Neural cell (in vitro differentiated cells): ENCODE data around the gene C22orf15. TPM values are rescaled to one million over a fixed set of nuclear protein-coding genes. Genes with fewer than 3 reads are reported as not detected.

ENCODE experiments used
- H2AFZ ChIP-seq: fragments of 200-600, 300-800 bp; sonication (generic), shearing (Covaris generic); 2 replicates; pipeline ENCODE4 v1.6.0; 2014; ENCODE audit warnings: low read depth, mild to moderate bottlenecking, antibody characterized with exemption, low read length, moderate library complexity
- H3F3A ChIP-seq: fragments of 200-600 bp; shearing (Covaris generic); 2 replicates; pipeline ENCODE4 v1.6.1; 2016; ENCODE audit warnings: mild to moderate bottlenecking, moderate library complexity, mixed read lengths, antibody characterized with exemption, low read length; ENCODE audit not compliant: insufficient read depth, poor library complexity, severe bottlenecking
- H3K27ac ChIP-seq: fragments of 200-600, 300-800 bp; sonication (generic), shearing (Covaris generic); 2 replicates; pipeline ENCODE4 v1.5.1; 2014; ENCODE audit warnings: mild to moderate bottlenecking, low read length, moderate library complexity
- H3K27me3 ChIP-seq: fragments of 300-800, 200-600 bp; sonication (generic), shearing (Covaris generic); 2 replicates; pipeline ENCODE4 v1.6.0; 2014; ENCODE audit warnings: mild to moderate bottlenecking, low read depth, low read length, moderate library complexity; ENCODE audit not compliant: insufficient read depth
- H3K36me3 ChIP-seq: fragments of 300-800, 200-600 bp; sonication (generic), shearing (Covaris generic); 2 replicates; pipeline ENCODE4 v1.5.1; 2014; ENCODE audit warnings: mild to moderate bottlenecking, antibody characterized with exemption, low read length, moderate library complexity; ENCODE audit not compliant: insufficient read depth
- H3K4me2 ChIP-seq: fragments of 300-800, 200-600 bp; sonication (generic), shearing (Covaris generic); 2 replicates; pipeline ENCODE4 v1.6.0; 2014; ENCODE audit warnings: mild to moderate bottlenecking, low read length
- H3K4me3 ChIP-seq: fragments of 300-800, 200-600 bp; sonication (generic), shearing (Covaris generic); 2 replicates; pipeline ENCODE4 v1.5.1; 2014; ENCODE audit warnings: mild to moderate bottlenecking, low read length, moderate library complexity
- H3K79me2 ChIP-seq: fragments of 200-600 bp; shearing (Covaris generic); replicated peaks from 2 replicates; pipeline ENCODE4 v1.6.0; 2014; ENCODE audit warnings: mild to moderate bottlenecking, low read length, moderate library complexity; ENCODE audit not compliant: insufficient read depth
- H3K9ac ChIP-seq: fragments of 300-800, 200-600 bp; sonication (generic), shearing (Covaris generic); 2 replicates; pipeline ENCODE4 v1.6.1; 2016; ENCODE audit warnings: mild to moderate bottlenecking, low read length, mixed read lengths
- H3K9me2 ChIP-seq: fragments of 200-600 bp; shearing (Covaris generic); 2 replicates; pipeline ENCODE4 v1.6.1; 2016; ENCODE audit warnings: mild to moderate bottlenecking, low read length, mixed read lengths; ENCODE audit not compliant: insufficient read depth
- H3K9me3 ChIP-seq: fragments of 200-600, 300-800 bp; sonication (generic), shearing (Covaris generic); 2 replicates; pipeline ENCODE4 v1.6.1; 2016; ENCODE audit warnings: mild to moderate bottlenecking, mixed run types, low read length, moderate library complexity, mixed read lengths
- H4K20me1 ChIP-seq: fragments of 200-600 bp; shearing (Covaris generic); 2 replicates; pipeline ENCODE4 v1.6.1; 2016; ENCODE audit warnings: mild to moderate bottlenecking, mixed run types; ENCODE audit not compliant: insufficient read depth
- CTCF ChIP-seq: fragments of 450-650 bp; IDR thresholded peaks from 2 replicates; pipeline ENCODE4 v1.5.1; 2014; ENCODE audit warnings: antibody characterized with exemption, mild to moderate bottlenecking, moderate library complexity; ENCODE audit not compliant: poor library complexity, severe bottlenecking
- EP300 ChIP-seq: fragments of 450-650 bp; conservative IDR thresholded peaks from 2 replicates; pipeline ENCODE4 v1.6.1; 2014; ENCODE audit warnings: antibody characterized with exemption, mild to moderate bottlenecking, moderate library complexity; ENCODE audit not compliant: poor library complexity, severe bottlenecking
- EZH2 ChIP-seq: fragments of 200-600, 300-800 bp; shearing (Covaris generic), sonication (generic); IDR thresholded peaks from 2 replicates; pipeline ENCODE4 v1.6.1; 2014; ENCODE audit warnings: antibody characterized with exemption, low read length, borderline replicate concordance, mild to moderate bottlenecking; ENCODE audit not compliant: insufficient read depth, poor library complexity, severe bottlenecking
- MXI1 ChIP-seq: fragments of 450-650 bp; conservative IDR thresholded peaks from 2 replicates; pipeline ENCODE4 v1.6.1; 2014; ENCODE audit warnings: antibody characterized with exemption, mild to moderate bottlenecking; ENCODE audit not compliant: poor library complexity, severe bottlenecking
- POLR2AphosphoS5 ChIP-seq: IDR thresholded peaks from 2 replicates; pipeline ENCODE4 v1.6.1; 2012
- RAD21 ChIP-seq: fragments of 450-650 bp; conservative IDR thresholded peaks from 2 replicates; pipeline ENCODE4 v1.6.1; 2014; ENCODE audit warnings: antibody characterized with exemption, mild to moderate bottlenecking, moderate library complexity
- REST ChIP-seq: IDR thresholded peaks from 2 replicates; pipeline ENCODE4 v1.6.1; 2012; ENCODE audit warnings: borderline replicate concordance
- SMC3 ChIP-seq: fragments of 450-650 bp; conservative IDR thresholded peaks from 2 replicates; pipeline ENCODE4 v1.6.1; 2014; ENCODE audit warnings: antibody characterized with exemption, mild to moderate bottlenecking, moderate library complexity; ENCODE audit not compliant: poor library complexity
- TAF1 ChIP-seq: IDR thresholded peaks from 2 replicates; pipeline ENCODE4 v1.6.1; 2012; ENCODE audit warnings: low read depth
- polyA plus RNA-seq: library from polyadenylated mRNA; depleted of rRNA; stranded (reverse); fragments of >200 nt; gene quantifications from 2 replicates; pipeline ENCODE4 v1.2.3, GENCODE V29; 2014

C22orf15 gene
- polyA plus RNA-seq, 1 donor from 2014 or later: not detected

DNA sequence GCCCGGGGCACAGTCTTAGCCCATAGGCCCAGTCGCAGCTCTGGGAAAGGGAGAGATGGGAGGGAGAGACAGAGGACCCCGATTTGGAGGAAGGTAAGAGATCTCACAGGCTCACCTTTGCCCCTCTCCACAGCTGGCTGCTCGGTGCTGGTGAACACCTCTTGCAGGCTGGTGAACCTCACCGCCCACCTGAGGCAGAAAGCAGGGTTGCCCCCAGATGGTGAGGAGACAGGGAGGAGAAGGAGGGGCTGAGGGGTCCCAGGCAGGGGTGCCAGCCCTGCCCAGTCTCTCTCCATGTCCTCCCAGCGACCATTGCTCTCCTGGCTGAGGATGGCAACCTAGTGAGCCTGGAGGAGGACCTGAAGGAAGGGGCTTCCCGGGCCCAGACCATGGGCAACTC lies 1.2 kb downstream of the C22orf15 start:
- Histone ChIP-seq H3K36me3 (no peaks in the 10 kb centered on the region), H3F3A (no peaks in the 10 kb centered on the region), H4K20me1 (no peaks in the 10 kb centered on the region), H3K27ac (no peak overlapping the region), H3K9me2 (no peaks in the 10 kb centered on the region), H3K4me2 (no peak overlapping the region), H3K9me3 (no peaks in the 10 kb centered on the region), H3K4me3 (no peak overlapping the region), H3K79me2 (no peaks in the 10 kb centered on the region), H3K9ac (no peak overlapping the region), H3K27me3 (no peaks in the 10 kb centered on the region), H2AFZ (no peak overlapping the region)
- no peak for TF ChIP-seq CTCF
- TF ChIP-seq REST: no peak
- TF ChIP-seq SMC3: no peak
- no peak for TF ChIP-seq EZH2
- no peak for TF ChIP-seq EP300
- no peak for TF ChIP-seq RAD21
- no peak for TF ChIP-seq POLR2AphosphoS5
- no peak for TF ChIP-seq MXI1
- no peak for TF ChIP-seq TAF1

- Histone ChIP-seq H3K36me3 (no peaks in the 10 kb centered on the region), H2AFZ (no peak overlapping the region), H3K27me3 (no peaks in the 10 kb centered on the region), H4K20me1 (no peaks in the 10 kb centered on the region), H3K4me3 (no peak overlapping the region), H3K27ac (no peak overlapping the region), H3K79me2 (no peaks in the 10 kb centered on the region), H3K9ac (no peak overlapping the region), H3K9me2 (no peaks in the 10 kb centered on the region), H3K9me3 (no peaks in the 10 kb centered on the region), H3F3A (no peaks in the 10 kb centered on the region), H3K4me2 (no peak overlapping the region)
- TF ChIP-seq MXI1: no peak
- TF ChIP-seq CTCF: no peak
- TF ChIP-seq EP300: no peak
- no peak for TF ChIP-seq REST
- TF ChIP-seq TAF1: no peak
- no peak for TF ChIP-seq RAD21
- no peak for TF ChIP-seq EZH2
- TF ChIP-seq SMC3: no peak
- TF ChIP-seq POLR2AphosphoS5: no peak
Measured at GRCh38 chr22:23764899-23765881, 2.4 kb downstream of the C22orf15 start.
